ENCODE results near the gene GRIPAP1. TPM values are rescaled to one million over a fixed set of nuclear protein-coding genes. Genes with fewer than 3 reads are reported as not detected.
A peak's percentile ranks its signal among the peaks of the same experiment; 100 is the strongest.

GRIPAP1 gene
- total and polyA plus RNA-seq, 2 of the 13 experiments (the other 11 are each of a cell fraction or from before 2014, with no cell fraction given), result 16.1 to 22.6 TPM

DNA sequence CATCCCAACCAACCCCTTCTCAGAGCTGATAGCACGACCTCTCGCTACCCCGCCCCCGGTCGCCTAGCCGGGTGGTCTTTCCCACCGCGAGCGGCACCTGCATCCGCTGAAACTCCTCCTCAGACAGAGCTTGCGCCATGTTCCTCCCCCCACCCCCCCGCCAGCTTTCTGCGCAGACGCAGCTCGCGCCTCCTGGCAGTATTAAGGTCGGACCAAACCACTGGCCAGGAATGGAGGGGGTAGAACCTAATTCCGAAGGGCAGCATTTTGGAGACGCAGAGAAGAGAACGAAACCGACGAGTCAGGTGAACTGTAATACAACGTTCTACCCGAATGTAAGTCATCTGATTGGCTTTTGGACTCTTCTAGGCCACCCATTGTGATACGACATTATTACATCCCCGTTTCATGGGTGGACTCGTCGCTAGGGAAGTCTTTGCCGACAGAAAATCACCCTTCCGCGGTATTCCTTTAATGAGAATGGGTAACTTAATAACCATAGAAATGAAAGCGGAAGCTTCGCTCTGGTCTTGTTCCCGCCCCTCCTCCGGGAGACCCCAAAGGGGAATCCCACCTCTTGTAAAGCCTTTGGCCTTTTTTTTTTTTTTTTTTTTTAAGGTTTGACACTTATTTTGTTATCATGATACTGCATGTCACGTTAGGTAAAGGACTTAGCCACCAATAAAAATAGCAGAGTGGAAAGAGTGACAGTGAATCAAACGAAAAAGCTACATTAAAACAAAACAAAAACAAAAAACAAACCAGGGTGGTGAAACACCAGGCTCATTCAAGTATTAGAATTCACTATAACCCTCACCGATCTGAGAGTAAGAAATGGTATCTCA lies at the start of gene GRIPAP1 (continued):
- no peak for TF ChIP-seq CHCHD3 (CRISPR knock-in tag; IDR thresholded peaks at IDR 0.05)
- no peak for TF ChIP-seq ZNF850 (CRISPR knock-in tag; conservative IDR thresholded peaks at IDR 0.05)
- no peak for TF ChIP-seq HOXA5 (CRISPR knock-in tag; IDR thresholded peaks at IDR 0.05)
- TF ChIP-seq HMGA1 (CRISPR knock-in tag; conservative IDR thresholded peaks at IDR 0.05), result no peak
- TF ChIP-seq JARID2 (CRISPR knock-in tag; IDR thresholded peaks at IDR 0.05; ENCODE audit: insufficient replicate concordance), result no peak
- TF ChIP-seq SAP130 (CRISPR knock-in tag; IDR thresholded peaks at IDR 0.05; ENCODE audit: low read depth), result peak; percentile 57
- TF ChIP-seq ZNF780A (CRISPR knock-in tag; IDR thresholded peaks at IDR 0.05), result no peak
- TF ChIP-seq, protein P1, sequence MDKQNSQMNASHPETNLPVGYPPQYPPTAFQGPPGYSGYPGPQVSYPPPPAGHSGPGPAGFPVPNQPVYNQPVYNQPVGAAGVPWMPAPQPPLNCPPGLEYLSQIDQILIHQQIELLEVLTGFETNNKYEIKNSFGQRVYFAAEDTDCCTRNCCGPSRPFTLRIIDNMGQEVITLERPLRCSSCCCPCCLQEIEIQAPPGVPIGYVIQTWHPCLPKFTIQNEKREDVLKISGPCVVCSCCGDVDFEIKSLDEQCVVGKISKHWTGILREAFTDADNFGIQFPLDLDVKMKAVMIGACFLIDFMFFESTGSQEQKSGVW (CRISPR knock-in tag; IDR thresholded peaks at IDR 0.05; ENCODE audit: borderline replicate concordance), result no peak
- no peak for TF ChIP-seq ZNF124 (CRISPR knock-in tag; IDR thresholded peaks at IDR 0.05)
- no peak for TF ChIP-seq NCOR1 (IDR thresholded peaks at IDR 0.05; ENCODE audit: borderline replicate concordance, low read length)
- TF ChIP-seq NCOA5 (CRISPR knock-in tag; IDR thresholded peaks at IDR 0.05), result no peak
- no peak for TF ChIP-seq GATA4 (IDR thresholded peaks at IDR 0.05; ENCODE audit: borderline replicate concordance, low read depth)
- TF ChIP-seq, protein P2, sequence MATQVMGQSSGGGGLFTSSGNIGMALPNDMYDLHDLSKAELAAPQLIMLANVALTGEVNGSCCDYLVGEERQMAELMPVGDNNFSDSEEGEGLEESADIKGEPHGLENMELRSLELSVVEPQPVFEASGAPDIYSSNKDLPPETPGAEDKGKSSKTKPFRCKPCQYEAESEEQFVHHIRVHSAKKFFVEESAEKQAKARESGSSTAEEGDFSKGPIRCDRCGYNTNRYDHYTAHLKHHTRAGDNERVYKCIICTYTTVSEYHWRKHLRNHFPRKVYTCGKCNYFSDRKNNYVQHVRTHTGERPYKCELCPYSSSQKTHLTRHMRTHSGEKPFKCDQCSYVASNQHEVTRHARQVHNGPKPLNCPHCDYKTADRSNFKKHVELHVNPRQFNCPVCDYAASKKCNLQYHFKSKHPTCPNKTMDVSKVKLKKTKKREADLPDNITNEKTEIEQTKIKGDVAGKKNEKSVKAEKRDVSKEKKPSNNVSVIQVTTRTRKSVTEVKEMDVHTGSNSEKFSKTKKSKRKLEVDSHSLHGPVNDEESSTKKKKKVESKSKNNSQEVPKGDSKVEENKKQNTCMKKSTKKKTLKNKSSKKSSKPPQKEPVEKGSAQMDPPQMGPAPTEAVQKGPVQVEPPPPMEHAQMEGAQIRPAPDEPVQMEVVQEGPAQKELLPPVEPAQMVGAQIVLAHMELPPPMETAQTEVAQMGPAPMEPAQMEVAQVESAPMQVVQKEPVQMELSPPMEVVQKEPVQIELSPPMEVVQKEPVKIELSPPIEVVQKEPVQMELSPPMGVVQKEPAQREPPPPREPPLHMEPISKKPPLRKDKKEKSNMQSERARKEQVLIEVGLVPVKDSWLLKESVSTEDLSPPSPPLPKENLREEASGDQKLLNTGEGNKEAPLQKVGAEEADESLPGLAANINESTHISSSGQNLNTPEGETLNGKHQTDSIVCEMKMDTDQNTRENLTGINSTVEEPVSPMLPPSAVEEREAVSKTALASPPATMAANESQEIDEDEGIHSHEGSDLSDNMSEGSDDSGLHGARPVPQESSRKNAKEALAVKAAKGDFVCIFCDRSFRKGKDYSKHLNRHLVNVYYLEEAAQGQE (IDR thresholded peaks at IDR 0.05; ENCODE audit: borderline replicate concordance in 1 of 2, low read depth in 1 of 2, low read length in 2 of 2), result peak in 1 of 2 experiments; percentile 32; a peak in 1 of 4 replicates
- TF ChIP-seq, protein P3, sequence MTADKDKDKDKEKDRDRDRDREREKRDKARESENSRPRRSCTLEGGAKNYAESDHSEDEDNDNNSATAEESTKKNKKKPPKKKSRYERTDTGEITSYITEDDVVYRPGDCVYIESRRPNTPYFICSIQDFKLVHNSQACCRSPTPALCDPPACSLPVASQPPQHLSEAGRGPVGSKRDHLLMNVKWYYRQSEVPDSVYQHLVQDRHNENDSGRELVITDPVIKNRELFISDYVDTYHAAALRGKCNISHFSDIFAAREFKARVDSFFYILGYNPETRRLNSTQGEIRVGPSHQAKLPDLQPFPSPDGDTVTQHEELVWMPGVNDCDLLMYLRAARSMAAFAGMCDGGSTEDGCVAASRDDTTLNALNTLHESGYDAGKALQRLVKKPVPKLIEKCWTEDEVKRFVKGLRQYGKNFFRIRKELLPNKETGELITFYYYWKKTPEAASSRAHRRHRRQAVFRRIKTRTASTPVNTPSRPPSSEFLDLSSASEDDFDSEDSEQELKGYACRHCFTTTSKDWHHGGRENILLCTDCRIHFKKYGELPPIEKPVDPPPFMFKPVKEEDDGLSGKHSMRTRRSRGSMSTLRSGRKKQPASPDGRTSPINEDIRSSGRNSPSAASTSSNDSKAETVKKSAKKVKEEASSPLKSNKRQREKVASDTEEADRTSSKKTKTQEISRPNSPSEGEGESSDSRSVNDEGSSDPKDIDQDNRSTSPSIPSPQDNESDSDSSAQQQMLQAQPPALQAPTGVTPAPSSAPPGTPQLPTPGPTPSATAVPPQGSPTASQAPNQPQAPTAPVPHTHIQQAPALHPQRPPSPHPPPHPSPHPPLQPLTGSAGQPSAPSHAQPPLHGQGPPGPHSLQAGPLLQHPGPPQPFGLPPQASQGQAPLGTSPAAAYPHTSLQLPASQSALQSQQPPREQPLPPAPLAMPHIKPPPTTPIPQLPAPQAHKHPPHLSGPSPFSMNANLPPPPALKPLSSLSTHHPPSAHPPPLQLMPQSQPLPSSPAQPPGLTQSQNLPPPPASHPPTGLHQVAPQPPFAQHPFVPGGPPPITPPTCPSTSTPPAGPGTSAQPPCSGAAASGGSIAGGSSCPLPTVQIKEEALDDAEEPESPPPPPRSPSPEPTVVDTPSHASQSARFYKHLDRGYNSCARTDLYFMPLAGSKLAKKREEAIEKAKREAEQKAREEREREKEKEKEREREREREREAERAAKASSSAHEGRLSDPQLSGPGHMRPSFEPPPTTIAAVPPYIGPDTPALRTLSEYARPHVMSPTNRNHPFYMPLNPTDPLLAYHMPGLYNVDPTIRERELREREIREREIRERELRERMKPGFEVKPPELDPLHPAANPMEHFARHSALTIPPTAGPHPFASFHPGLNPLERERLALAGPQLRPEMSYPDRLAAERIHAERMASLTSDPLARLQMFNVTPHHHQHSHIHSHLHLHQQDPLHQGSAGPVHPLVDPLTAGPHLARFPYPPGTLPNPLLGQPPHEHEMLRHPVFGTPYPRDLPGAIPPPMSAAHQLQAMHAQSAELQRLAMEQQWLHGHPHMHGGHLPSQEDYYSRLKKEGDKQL (CRISPR knock-in tag; IDR thresholded peaks at IDR 0.05; ENCODE audit: low read depth), result no peak
- TF ChIP-seq, protein P4, sequence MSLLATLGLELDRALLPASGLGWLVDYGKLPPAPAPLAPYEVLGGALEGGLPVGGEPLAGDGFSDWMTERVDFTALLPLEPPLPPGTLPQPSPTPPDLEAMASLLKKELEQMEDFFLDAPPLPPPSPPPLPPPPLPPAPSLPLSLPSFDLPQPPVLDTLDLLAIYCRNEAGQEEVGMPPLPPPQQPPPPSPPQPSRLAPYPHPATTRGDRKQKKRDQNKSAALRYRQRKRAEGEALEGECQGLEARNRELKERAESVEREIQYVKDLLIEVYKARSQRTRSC (CRISPR knock-in tag; IDR thresholded peaks at IDR 0.05; ENCODE audit: low read depth), result no peak
